Panc1 (cell line): Measurements from ENCODE around the gene DCAF4. TPM values are rescaled to one million over a fixed set of nuclear protein-coding genes. Genes with fewer than 3 reads are reported as not detected.

ENCODE experiments used
- ATAC-seq: fragments of 200-7000 bp; cut with Tn5 transposase; 2 replicates; pipeline ENCODE4 v1.9.1; 2020; ENCODE audit warnings: mild to moderate bottlenecking, moderate library complexity
- BruUV-seq: library from RNA; stranded (reverse); fragments of 400-500 nt; replicated peaks from 2 replicates; lab custom pipeline; 2021; lab: Mats Ljungman, UMichigan
- CTCF ChIA-PET: fragments of 300-600 bp; sonication (Branson Sonifier 250); formaldehyde crosslinking; loops from one replicate; lab custom pipeline; 2022; ENCODE audit warnings: antibody characterized with exemption; lab: Charles Lee
- POLR2A ChIA-PET: fragments of 300-600 bp; sonication (Branson Sonifier 250); formaldehyde crosslinking; loops from one replicate; lab custom pipeline; 2022; ENCODE audit warnings: antibody characterized with exemption; lab: Charles Lee
- DNase-seq: peaks from one replicate; pipeline ENCODE4 v3.0.0-alpha.2; 2010; ENCODE audit warnings: low read depth, low spot score
- H3K27ac ChIP-seq: 2 replicates; pipeline ENCODE4 v1.5.1; 2011; ENCODE audit warnings: mild to moderate bottlenecking, low read length, inconsistent platforms
- H3K27me3 ChIP-seq: fragments of 200-500 bp; sonication (Bioruptor generic); 2 replicates; pipeline ENCODE4 v1.6.0; 2014; ENCODE audit warnings: low read length, inconsistent platforms; ENCODE audit not compliant: control insufficient read depth, insufficient read depth
- H3K36me3 ChIP-seq: fragments of 200-500 bp; sonication (Bioruptor generic); 2 replicates; pipeline ENCODE4 v1.5.1; 2014; ENCODE audit warnings: inconsistent platforms, mild to moderate bottlenecking, low read length, moderate library complexity; ENCODE audit not compliant: control insufficient read depth, insufficient read depth
- H3K4me1 ChIP-seq: 2 replicates; pipeline ENCODE4 v1.5.1; 2011; ENCODE audit warnings: inconsistent platforms, mild to moderate bottlenecking, low read length, moderate library complexity; ENCODE audit not compliant: control insufficient read depth, insufficient read depth
- H3K4me3 ChIP-seq, 2 experiments: 2 replicates each; pipeline ENCODE4 v1.5.1; 2011 to 2012; ENCODE audit warnings: low read depth in 2 of 2, low read length in 2 of 2, mild to moderate bottlenecking in 2 of 2, inconsistent platforms in 1 of 2, moderate library complexity in 1 of 2
- H3K9me3 ChIP-seq: fragments of 200-500 bp; sonication (Bioruptor generic); 2 replicates; pipeline ENCODE4 v1.5.1; 2014; ENCODE audit warnings: low read depth, mild to moderate bottlenecking, inconsistent platforms, low read length, moderate library complexity; ENCODE audit not compliant: control insufficient read depth, insufficient read depth
- CTCF ChIP-seq: fragments of 450-650 bp; IDR thresholded peaks from 2 replicates; pipeline ENCODE4 v1.5.1; 2017; ENCODE audit warnings: mild to moderate bottlenecking
- POLR2AphosphoS5 ChIP-seq: IDR thresholded peaks from 2 replicates; pipeline ENCODE4 v1.6.1; 2012; ENCODE audit warnings: mild to moderate bottlenecking, low read depth, low read length, moderate library complexity
- REST ChIP-seq, 2 experiments: IDR thresholded peaks; 2 replicates each; pipeline ENCODE4 v1.6.1; 2011 to 2012; ENCODE audit warnings: low read depth in 2 of 2, control low read depth in 1 of 2, low read length in 1 of 2, mild to moderate bottlenecking in 1 of 2, moderate library complexity in 1 of 2; ENCODE audit not compliant: insufficient read depth in 1 of 2
- SIN3A ChIP-seq: IDR thresholded peaks from 2 replicates; pipeline ENCODE4 v1.6.1; 2012; ENCODE audit warnings: low read depth, mild to moderate bottlenecking, low read length, moderate library complexity, borderline replicate concordance; ENCODE audit not compliant: insufficient read depth
- TCF7L2 ChIP-seq: IDR thresholded peaks from 2 replicates; pipeline ENCODE4 v1.6.1; 2011; ENCODE audit warnings: mild to moderate bottlenecking, low read depth, low read length, inconsistent platforms
- in situ Hi-C: cut with HindIII; loops from 2 replicates; pipeline ENCODE4 v1.10.0; 2016; ENCODE audit warnings: low sequenced_read_pairs, low pct_unique_long_range_greater_than_20kb
- intact Hi-C: fragments of 100-400 bp; cut with micrococcal nuclease; formaldehyde crosslinking; loops from one replicate; pipeline ENCODE4 v1.10.0; 2022; ENCODE audit not compliant: unreplicated experiment
- total RNA-seq: library from RNA; stranded (reverse); gene quantifications from one replicate; pipeline ENCODE4 v1.2.1, GENCODE V29; 2021; ENCODE audit not compliant: unreplicated experiment

The DCAF4 gene
- total RNA-seq, 1 experiment from 2014 or later = 18.2 TPM

GRCh38 chr14:72882047-72882446 lies 44.2 kb upstream of the DCAF4 start:
- intact Hi-C loops = no loop called here
- in situ Hi-C loops = no loop called here
- no peak overlapping the region for H3K4me3 ChIP-seq
- no peak for TF ChIP-seq REST (IDR thresholded peaks at IDR 0.05; ENCODE audit: insufficient read depth in 1 of 2, low read depth in 2 of 2, low read length in 1 of 2)
- no peak for TF ChIP-seq POLR2AphosphoS5
- no peak for TF ChIP-seq CTCF
- no peak for TF ChIP-seq TCF7L2
- TF ChIP-seq SIN3A = no peak
- no peaks in the 10 kb centered on the region for H3K4me1 ChIP-seq
- H3K9me3 ChIP-seq = no peaks in the 10 kb centered on the region
- H3K27ac ChIP-seq = no peak overlapping the region
- H3K36me3 ChIP-seq = no peaks in the 10 kb centered on the region
- ATAC-seq (no peak), DNase-seq (no peak)
- CTCF ChIA-PET = no interaction called here
- POLR2A ChIA-PET = no interaction called here
- H3K27me3 ChIP-seq = peaks cover 6% of the 10 kb centered on the region
- BruUV-seq = no TSS peak

- BruUV-seq = no TSS peak
- ChIA-PET POLR2A (no interaction called here), CTCF (interaction anchor here (0.6 kb wide), 1 partner anchor 9 kb away, joined by 4 read pairs; no protein-coding TSS in a partner anchor)
- TF ChIP-seq TCF7L2 (no peak), POLR2AphosphoS5 (no peak), CTCF (no peak), REST (IDR thresholded peaks at IDR 0.05; ENCODE audit: insufficient read depth in 1 of 2, low read depth in 2 of 2, low read length in 1 of 2) (no peak), SIN3A (no peak)
- no peak for DNase-seq
- intact Hi-C loops (no loop called here), in situ Hi-C loops (no loop called here)
- Histone ChIP-seq H3K36me3 (no peaks in the 10 kb centered on the region), H3K27me3 (peaks cover 6% of the 10 kb centered on the region), H3K4me1 (no peaks in the 10 kb centered on the region), H3K4me3 (no peak overlapping the region), H3K9me3 (no peaks in the 10 kb centered on the region), H3K27ac (no peak overlapping the region)
- ATAC-seq = no peak
Observed at GRCh38 chr14:72882463-72882862, 43.8 kb upstream of the DCAF4 start.
